ENCODE results near the gene DRGX.

DRGX gene

GRCh38 chr10:49366460-49366859 lies 29.4 kb downstream of the DRGX start:
- intact Hi-C loops (cut with micrococcal nuclease): no loop called here
- Mint-ChIP-seq H3K27me3 (peaks cover 26% of the 10 kb centered on the region), H3K36me3 (ENCODE audit: low read depth) (no peaks in the 10 kb centered on the region), H3K4me1 (ENCODE audit: low read depth) (peaks cover 56% of the 10 kb centered on the region), H3K27ac (no peak overlapping the region), H3K9me3 (no peaks in the 10 kb centered on the region), H3K4me3 (no peak overlapping the region)

GRCh38 chr10:49365675-49366415 lies 30.0 kb downstream of the DRGX start:
- H3K4me1 Mint-ChIP-seq (ENCODE audit: low read depth): peaks cover 62% of the 10 kb centered on the region
- H3K27ac Mint-ChIP-seq: peak overlapping the region; percentile 32
- H3K36me3 Mint-ChIP-seq (ENCODE audit: low read depth): no peaks in the 10 kb centered on the region
- no peak overlapping the region for H3K4me3 Mint-ChIP-seq
- intact Hi-C loops (cut with micrococcal nuclease): no loop called here
- peaks cover 28% of the 10 kb centered on the region for H3K27me3 Mint-ChIP-seq
- H3K9me3 Mint-ChIP-seq: no peaks in the 10 kb centered on the region

GRCh38 chr10:49365275-49365674 lies 30.6 kb downstream of the DRGX start:
- H3K4me3 Mint-ChIP-seq: no peak overlapping the region
- intact Hi-C loops (cut with micrococcal nuclease): no loop called here
- no peaks in the 10 kb centered on the region for H3K36me3 Mint-ChIP-seq (ENCODE audit: low read depth)
- H3K27me3 Mint-ChIP-seq: peaks cover 25% of the 10 kb centered on the region
- H3K27ac Mint-ChIP-seq: peak overlapping the region; percentile 32
- H3K9me3 Mint-ChIP-seq: no peaks in the 10 kb centered on the region
- H3K4me1 Mint-ChIP-seq (ENCODE audit: low read depth): peaks cover 68% of the 10 kb centered on the region

- Mint-ChIP-seq H3K4me3 (no peak overlapping the region), H3K27me3 (peaks cover 23% of the 10 kb centered on the region), H3K4me1 (ENCODE audit: low read depth) (peaks cover 73% of the 10 kb centered on the region), H3K27ac (no peak overlapping the region), H3K9me3 (no peaks in the 10 kb centered on the region), H3K36me3 (ENCODE audit: low read depth) (no peaks in the 10 kb centered on the region)
- intact Hi-C loops (cut with micrococcal nuclease): loop anchor here (5.0 kb wide), 4 partner anchors 33 to 187 kb away; partner anchors contain the start of gene DRGX
Observed at GRCh38 chr10:49364747-49365146, 31.1 kb downstream of the DRGX start.

GRCh38 chr10:49364051-49364450 lies 31.8 kb downstream of the DRGX start:
- peaks cover 23% of the 10 kb centered on the region for H3K27me3 Mint-ChIP-seq
- no peaks in the 10 kb centered on the region for H3K36me3 Mint-ChIP-seq (ENCODE audit: low read depth)
- peak overlapping the region; percentile 94 for H3K27ac Mint-ChIP-seq
- H3K9me3 Mint-ChIP-seq: no peaks in the 10 kb centered on the region
- no peak overlapping the region for H3K4me3 Mint-ChIP-seq
- H3K4me1 Mint-ChIP-seq (ENCODE audit: low read depth): peaks cover 74% of the 10 kb centered on the region
- intact Hi-C loops (cut with micrococcal nuclease): loop anchor here (5.0 kb wide), 4 partner anchors 33 to 187 kb away; partner anchors contain the start of gene DRGX

GRCh38 chr10:49363309-49364031 lies 32.4 kb downstream of the DRGX start:
- no peaks in the 10 kb centered on the region for H3K9me3 Mint-ChIP-seq
- intact Hi-C loops (cut with micrococcal nuclease): loop anchor here (5.0 kb wide), 4 partner anchors 34 to 186 kb away; partner anchors contain the start of gene DRGX
- peaks cover 23% of the 10 kb centered on the region for H3K27me3 Mint-ChIP-seq
- no peak overlapping the region for H3K4me3 Mint-ChIP-seq
- peak overlapping the region; percentile 94 for H3K27ac Mint-ChIP-seq
- H3K36me3 Mint-ChIP-seq (ENCODE audit: low read depth): no peaks in the 10 kb centered on the region
- H3K4me1 Mint-ChIP-seq (ENCODE audit: low read depth): peaks cover 77% of the 10 kb centered on the region

GRCh38 chr10:49362596-49363260 lies 33.2 kb downstream of the DRGX start:
- Mint-ChIP-seq H3K4me3 (peak overlapping the region; percentile 53), H3K36me3 (ENCODE audit: low read depth) (no peaks in the 10 kb centered on the region), H3K27ac (peak overlapping the region; percentile 94), H3K27me3 (peaks cover 18% of the 10 kb centered on the region), H3K4me1 (ENCODE audit: low read depth) (peaks cover 76% of the 10 kb centered on the region), H3K9me3 (no peaks in the 10 kb centered on the region)
- intact Hi-C loops (cut with micrococcal nuclease): loop anchor here (5.0 kb wide), 4 partner anchors 35 to 185 kb away; partner anchors contain the start of gene DRGX

GRCh38 chr10:49361735-49362568 lies 33.9 kb downstream of the DRGX start:
- Mint-ChIP-seq H3K36me3 (ENCODE audit: low read depth) (no peaks in the 10 kb centered on the region), H3K27ac (peak overlapping the region; percentile 94), H3K27me3 (peaks cover 15% of the 10 kb centered on the region), H3K4me3 (peak overlapping the region; percentile 8), H3K4me1 (ENCODE audit: low read depth) (peaks cover 74% of the 10 kb centered on the region), H3K9me3 (no peaks in the 10 kb centered on the region)
- intact Hi-C loops (cut with micrococcal nuclease): loop anchor here (5.0 kb wide), 4 partner anchors 35 to 185 kb away; partner anchors contain the start of gene DRGX

GRCh38 chr10:49361178-49361554 lies 34.7 kb downstream of the DRGX start:
- H3K27me3 Mint-ChIP-seq: peaks cover 15% of the 10 kb centered on the region
- no peaks in the 10 kb centered on the region for H3K36me3 Mint-ChIP-seq (ENCODE audit: low read depth)
- H3K9me3 Mint-ChIP-seq: no peaks in the 10 kb centered on the region
- intact Hi-C loops (cut with micrococcal nuclease): loop anchor here (5.0 kb wide), 4 partner anchors 36 to 184 kb away; partner anchors contain the start of gene DRGX
- H3K27ac Mint-ChIP-seq: peak overlapping the region; percentile 94
- H3K4me3 Mint-ChIP-seq: no peak overlapping the region
- H3K4me1 Mint-ChIP-seq (ENCODE audit: low read depth): peaks cover 74% of the 10 kb centered on the region

- intact Hi-C loops (cut with micrococcal nuclease): loop anchor here (5.0 kb wide), 4 partner anchors 37 to 183 kb away; partner anchors contain the start of gene DRGX
- peaks cover 11% of the 10 kb centered on the region for H3K27me3 Mint-ChIP-seq
- no peak overlapping the region for H3K4me3 Mint-ChIP-seq
- H3K27ac Mint-ChIP-seq: peak overlapping the region; percentile 94
- peaks cover 73% of the 10 kb centered on the region for H3K4me1 Mint-ChIP-seq (ENCODE audit: low read depth)
- H3K36me3 Mint-ChIP-seq (ENCODE audit: low read depth): no peaks in the 10 kb centered on the region
- H3K9me3 Mint-ChIP-seq: no peaks in the 10 kb centered on the region
Observed at GRCh38 chr10:49360271-49361177, 35.4 kb downstream of the DRGX start.

- Mint-ChIP-seq H3K9me3 (no peaks in the 10 kb centered on the region), H3K27me3 (peaks cover 4% of the 10 kb centered on the region), H3K36me3 (ENCODE audit: low read depth) (no peaks in the 10 kb centered on the region), H3K27ac (peak overlapping the region; percentile 94), H3K4me1 (ENCODE audit: low read depth) (peaks cover 66% of the 10 kb centered on the region), H3K4me3 (no peak overlapping the region)
- intact Hi-C loops (cut with micrococcal nuclease): loop anchor here (5.0 kb wide), 4 partner anchors 38 to 182 kb away; partner anchors contain the start of gene DRGX
Observed at GRCh38 chr10:49359349-49360270, 36.3 kb downstream of the DRGX start.

Data from dendritic cell treated with granulocyte-macrophage colony-stimulating factor and Interleukin-4, amounts not matched to agents 40 ng/mL and 50 ng/mL, for 4 days (primary cell).